ENCODE measurements around the gene ARMC7.

DNA sequence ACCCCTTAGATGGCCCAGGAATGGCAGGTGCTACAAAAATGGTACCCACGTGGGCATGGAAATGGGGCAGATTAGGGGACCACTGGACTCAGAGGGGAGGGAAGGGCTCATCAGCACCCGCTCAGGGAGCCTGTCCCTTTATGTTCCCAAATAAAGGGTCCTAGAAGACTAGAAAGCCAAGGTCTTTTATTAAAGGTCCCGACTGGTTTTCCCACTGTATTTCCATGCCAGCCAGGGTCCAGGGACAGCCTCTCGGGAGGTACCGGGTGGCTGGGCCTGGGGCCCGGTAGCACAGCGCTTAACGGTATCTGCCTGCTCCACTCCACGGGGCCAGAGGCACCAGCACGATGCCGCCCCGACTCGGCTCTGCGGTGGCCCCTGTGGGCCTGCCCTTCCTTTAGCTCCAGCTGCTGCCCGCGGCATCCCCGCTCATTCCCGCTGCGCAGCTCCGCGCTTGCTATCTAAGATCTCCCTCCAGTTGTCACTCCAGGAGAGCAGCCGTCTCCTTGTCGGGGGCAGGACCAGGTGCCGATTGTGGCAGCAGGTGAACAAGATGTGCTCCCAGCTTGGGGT lies 20.4 kb downstream of the ARMC7 start:
- TF ChIP-seq, protein P1, sequence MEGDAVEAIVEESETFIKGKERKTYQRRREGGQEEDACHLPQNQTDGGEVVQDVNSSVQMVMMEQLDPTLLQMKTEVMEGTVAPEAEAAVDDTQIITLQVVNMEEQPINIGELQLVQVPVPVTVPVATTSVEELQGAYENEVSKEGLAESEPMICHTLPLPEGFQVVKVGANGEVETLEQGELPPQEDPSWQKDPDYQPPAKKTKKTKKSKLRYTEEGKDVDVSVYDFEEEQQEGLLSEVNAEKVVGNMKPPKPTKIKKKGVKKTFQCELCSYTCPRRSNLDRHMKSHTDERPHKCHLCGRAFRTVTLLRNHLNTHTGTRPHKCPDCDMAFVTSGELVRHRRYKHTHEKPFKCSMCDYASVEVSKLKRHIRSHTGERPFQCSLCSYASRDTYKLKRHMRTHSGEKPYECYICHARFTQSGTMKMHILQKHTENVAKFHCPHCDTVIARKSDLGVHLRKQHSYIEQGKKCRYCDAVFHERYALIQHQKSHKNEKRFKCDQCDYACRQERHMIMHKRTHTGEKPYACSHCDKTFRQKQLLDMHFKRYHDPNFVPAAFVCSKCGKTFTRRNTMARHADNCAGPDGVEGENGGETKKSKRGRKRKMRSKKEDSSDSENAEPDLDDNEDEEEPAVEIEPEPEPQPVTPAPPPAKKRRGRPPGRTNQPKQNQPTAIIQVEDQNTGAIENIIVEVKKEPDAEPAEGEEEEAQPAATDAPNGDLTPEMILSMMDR (IDR thresholded peaks at IDR 0.05): no peak
- TF ChIP-seq POLR2A (IDR thresholded peaks at IDR 0.05): no peak

All from body of pancreas (tissue), 4 donors.